A673 (cell line): ENCODE measurements around the gene SRMS. TPM values are rescaled to one million over a fixed set of nuclear protein-coding genes. Genes with fewer than 3 reads are reported as not detected.

Source experiments
- BruUV-seq: library from RNA; stranded (reverse); fragments of 400-500 nt; replicated peaks from 2 replicates; lab custom pipeline; 2021; lab: Mats Ljungman, UMichigan
- CTCF ChIA-PET: fragments of 300-600 bp; sonication (Branson Sonifier 250); formaldehyde crosslinking; loops from one replicate; lab custom pipeline; 2022; ENCODE audit warnings: antibody characterized with exemption; lab: Charles Lee
- POLR2A ChIA-PET: fragments of 300-600 bp; sonication (Branson Sonifier 250); formaldehyde crosslinking; loops from one replicate; lab custom pipeline; 2022; ENCODE audit warnings: antibody characterized with exemption; ENCODE audit not compliant: low non-redundant PET; lab: Charles Lee
- DNase-seq: peaks from one replicate; pipeline ENCODE4 v3.0.0-alpha.2; 2015; ENCODE audit warnings: low spot score
- H3K27ac ChIP-seq: fragments of 200-600 bp; sonication (generic); 2 replicates; pipeline ENCODE4 v1.5.1; 2016; ENCODE audit warnings: mixed run types, low read depth, mild to moderate bottlenecking, mixed read lengths, antibody characterized with exemption, low read length; ENCODE audit not compliant: poor library complexity, severe bottlenecking
- H3K27me3 ChIP-seq: fragments of 200-600 bp; sonication (generic); replicated peaks from 2 replicates; pipeline ENCODE4 v1.6.1; 2017; ENCODE audit warnings: mixed run types, low read depth, mild to moderate bottlenecking, mixed read lengths, antibody characterized with exemption, low read length; ENCODE audit not compliant: insufficient read depth, poor library complexity
- H3K36me3 ChIP-seq: fragments of 200-600 bp; sonication (generic); 2 replicates; pipeline ENCODE4 v1.6.1; 2016; ENCODE audit warnings: mixed run types, mild to moderate bottlenecking, mixed read lengths, antibody characterized with exemption, low read length; ENCODE audit not compliant: insufficient read depth, poor library complexity, severe bottlenecking
- H3K4me1 ChIP-seq: fragments of 200-600 bp; sonication (generic); 2 replicates; pipeline ENCODE4 v1.6.1; 2017; ENCODE audit warnings: mixed run types, mild to moderate bottlenecking, mixed read lengths, antibody characterized with exemption, low read length; ENCODE audit not compliant: insufficient read depth, poor library complexity, severe bottlenecking
- H3K4me3 ChIP-seq: fragments of 200-600 bp; sonication (generic); 2 replicates; pipeline ENCODE4 v1.5.1; 2016; ENCODE audit warnings: low read depth, mixed run types, mild to moderate bottlenecking, mixed read lengths, low read length; ENCODE audit not compliant: poor library complexity, severe bottlenecking
- H3K9me3 ChIP-seq: fragments of 200-600 bp; sonication (generic); 2 replicates; pipeline ENCODE4 v1.6.1; 2016; ENCODE audit warnings: mixed run types, low read depth, mild to moderate bottlenecking, mixed read lengths, antibody characterized with exemption, low read length; ENCODE audit not compliant: poor library complexity, severe bottlenecking
- EZH2 ChIP-seq: fragments of 200-600 bp; sonication (generic); IDR thresholded peaks from 2 replicates; pipeline ENCODE4 v1.6.1; 2017; ENCODE audit warnings: borderline replicate concordance, low read depth, mild to moderate bottlenecking, mixed read lengths, antibody characterized with exemption, low read length; ENCODE audit not compliant: poor library complexity, severe bottlenecking
- intact Hi-C: fragments of 100-400 bp; cut with micrococcal nuclease; formaldehyde crosslinking; loops from one replicate; pipeline ENCODE4 v1.10.0; 2022; ENCODE audit not compliant: unreplicated experiment
- total RNA-seq: library from RNA; stranded (reverse); gene quantifications from 2 replicates; pipeline ENCODE4 v1.2.3, GENCODE V29; 2021
- TF ChIP-seq, protein P1 (sequence below): fragments of 300-800, 200-600 bp; sonication (generic); conservative IDR thresholded peaks from 2 replicates; pipeline ENCODE4 v1.5.1; 2017; ENCODE audit warnings: low read depth, mild to moderate bottlenecking, antibody characterized with exemption, low read length, moderate library complexity, mixed read lengths

SRMS gene
- total RNA-seq, 1 experiment from 2014 or later, result not detected

DNA sequence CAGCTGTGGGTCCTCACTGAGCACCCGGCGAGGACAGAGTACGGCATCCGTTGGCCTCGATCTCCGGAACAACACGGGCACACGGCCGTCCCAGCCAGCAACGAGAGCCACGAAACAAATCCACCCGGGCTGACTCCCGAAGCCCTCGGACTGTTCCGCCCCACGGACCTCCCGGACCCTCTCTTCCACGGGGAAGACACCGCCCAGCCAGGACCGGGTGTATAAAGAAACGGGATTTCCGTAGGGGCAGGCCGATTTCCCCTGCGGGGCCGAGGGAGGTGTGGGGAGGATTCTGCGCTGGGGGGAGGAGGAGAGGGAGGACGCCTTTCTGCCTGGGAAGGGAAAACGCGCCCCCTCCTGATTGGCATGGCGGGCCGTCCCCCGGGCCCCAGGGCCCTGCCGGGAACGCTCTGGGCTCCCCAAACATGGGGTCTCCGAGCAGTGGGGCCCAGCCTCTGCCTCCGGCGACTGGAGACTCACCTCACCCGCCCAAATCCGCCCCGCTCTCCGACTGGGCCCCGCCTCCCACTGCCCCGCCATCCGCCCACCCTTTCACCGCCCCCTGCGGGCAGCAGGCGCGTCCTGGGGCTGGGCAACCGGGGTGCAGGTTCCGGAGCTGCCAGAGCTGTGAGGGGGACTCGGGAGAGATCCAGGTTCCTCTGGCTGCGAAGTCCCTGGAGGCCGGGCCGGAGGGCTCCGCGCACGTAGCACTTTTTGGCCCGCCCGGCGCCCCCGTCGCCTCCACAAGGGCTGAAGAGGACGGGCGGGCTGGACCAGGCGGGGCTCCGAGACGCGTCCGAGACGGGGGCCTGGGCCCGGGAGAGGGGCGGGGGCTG, 27.7 kb downstream of the SRMS start:
- CTCF ChIA-PET, result interaction anchor here (0.6 kb wide), 2 partner anchors 11 to 464 kb away, joined by 4 to 6 read pairs; no protein-coding TSS in a partner anchor
- Histone ChIP-seq H3K27me3 (no peaks in the 10 kb centered on the region), H3K36me3 (peaks cover 23% of the 10 kb centered on the region), H3K4me1 (peaks cover 6% of the 10 kb centered on the region), H3K9me3 (peaks cover 8% of the 10 kb centered on the region), H3K27ac (peak overlapping the region; percentile 77), H3K4me3 (peak overlapping the region; percentile 67)
- TF ChIP-seq, protein P1, sequence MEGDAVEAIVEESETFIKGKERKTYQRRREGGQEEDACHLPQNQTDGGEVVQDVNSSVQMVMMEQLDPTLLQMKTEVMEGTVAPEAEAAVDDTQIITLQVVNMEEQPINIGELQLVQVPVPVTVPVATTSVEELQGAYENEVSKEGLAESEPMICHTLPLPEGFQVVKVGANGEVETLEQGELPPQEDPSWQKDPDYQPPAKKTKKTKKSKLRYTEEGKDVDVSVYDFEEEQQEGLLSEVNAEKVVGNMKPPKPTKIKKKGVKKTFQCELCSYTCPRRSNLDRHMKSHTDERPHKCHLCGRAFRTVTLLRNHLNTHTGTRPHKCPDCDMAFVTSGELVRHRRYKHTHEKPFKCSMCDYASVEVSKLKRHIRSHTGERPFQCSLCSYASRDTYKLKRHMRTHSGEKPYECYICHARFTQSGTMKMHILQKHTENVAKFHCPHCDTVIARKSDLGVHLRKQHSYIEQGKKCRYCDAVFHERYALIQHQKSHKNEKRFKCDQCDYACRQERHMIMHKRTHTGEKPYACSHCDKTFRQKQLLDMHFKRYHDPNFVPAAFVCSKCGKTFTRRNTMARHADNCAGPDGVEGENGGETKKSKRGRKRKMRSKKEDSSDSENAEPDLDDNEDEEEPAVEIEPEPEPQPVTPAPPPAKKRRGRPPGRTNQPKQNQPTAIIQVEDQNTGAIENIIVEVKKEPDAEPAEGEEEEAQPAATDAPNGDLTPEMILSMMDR, result peak; percentile 30; the same call in 1 of the 2 replicates
- no peak for TF ChIP-seq EZH2
- BruUV-seq, result no TSS peak
- DNase-seq, result peak; percentile 68
- POLR2A ChIA-PET, result interaction anchor here (0.6 to 1.0 kb wide), 2 partner anchors 9 to 134 kb away, joined by 4 to 5 read pairs; partner anchors contain the start of gene STMN3
- intact Hi-C loops, result no loop called here

DNA sequence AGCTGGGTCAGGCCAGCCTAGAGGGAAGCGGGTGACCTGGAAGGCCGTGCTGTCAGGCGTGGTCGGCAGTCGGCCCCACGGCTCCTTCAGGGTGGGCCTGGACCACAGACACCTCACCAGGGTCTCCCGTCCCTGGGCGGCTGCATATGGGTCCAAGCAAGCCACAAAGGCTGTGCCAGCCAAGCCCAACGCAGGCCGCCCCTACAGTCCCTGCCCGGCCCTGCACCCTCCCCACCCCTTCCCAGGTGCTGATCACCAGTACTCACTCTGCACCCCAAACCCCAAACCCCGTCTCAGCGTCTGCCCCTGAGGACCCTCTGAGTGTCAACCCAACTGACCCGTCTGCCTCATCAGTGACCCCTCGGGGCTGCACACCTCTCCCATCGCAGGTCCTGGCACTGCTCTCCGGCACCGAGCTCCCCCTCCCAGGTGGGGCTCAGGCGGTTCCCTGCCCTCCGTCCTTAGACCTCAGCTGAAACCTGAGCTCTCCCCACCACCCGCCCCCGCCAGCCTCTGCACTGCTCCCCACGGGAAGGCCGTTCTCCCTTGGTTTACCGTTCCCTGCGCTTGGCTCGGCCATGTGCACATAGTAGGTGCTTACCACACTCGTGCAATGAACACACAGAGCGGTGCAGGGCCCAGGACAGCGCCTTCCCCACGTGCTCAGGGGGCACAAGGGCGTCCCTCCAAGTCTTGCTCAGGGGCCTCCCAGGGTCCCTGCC, 28.4 kb downstream of the SRMS start:
- TF ChIP-seq, protein P1, result no peak
- no peak for TF ChIP-seq EZH2
- H3K9me3 ChIP-seq, result peaks cover 8% of the 10 kb centered on the region
- no peak for DNase-seq
- H3K27ac ChIP-seq, result no peak overlapping the region
- no TSS peak for BruUV-seq
- CTCF ChIA-PET, result no interaction called here
- no peaks in the 10 kb centered on the region for H3K27me3 ChIP-seq
- H3K36me3 ChIP-seq, result peaks cover 23% of the 10 kb centered on the region
- POLR2A ChIA-PET, result no interaction called here
- H3K4me3 ChIP-seq, result peak overlapping the region; percentile 67
- intact Hi-C loops, result no loop called here
- peaks cover 6% of the 10 kb centered on the region for H3K4me1 ChIP-seq

DNA sequence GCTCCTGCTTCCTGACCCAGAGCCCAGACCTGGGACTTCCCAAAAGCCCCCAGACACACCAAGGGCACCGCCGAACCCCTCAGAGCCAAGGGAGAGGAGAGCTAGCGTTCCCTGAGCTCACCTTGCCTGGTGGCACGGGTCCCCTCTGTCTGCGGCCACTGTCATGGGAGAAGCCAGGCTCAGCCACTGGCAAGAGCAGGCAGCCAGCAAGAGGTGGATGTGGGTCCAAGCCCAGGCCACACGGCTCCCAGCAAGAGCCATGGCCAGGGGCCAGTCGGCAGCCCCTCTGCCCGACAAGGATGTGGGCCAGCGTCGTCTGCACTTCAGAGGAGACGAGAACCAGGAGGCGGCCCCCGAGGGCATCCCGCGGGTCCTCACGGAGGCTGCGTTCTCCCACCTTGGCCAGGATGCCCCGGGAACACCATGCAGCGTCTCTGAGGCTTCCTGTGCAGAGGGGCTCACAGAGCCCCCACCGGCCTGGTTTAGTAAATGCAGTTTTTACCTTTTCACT, 29.1 kb downstream of the SRMS start:
- intact Hi-C loops, result no loop called here
- peaks cover 6% of the 10 kb centered on the region for H3K9me3 ChIP-seq
- no peak overlapping the region for H3K4me3 ChIP-seq
- ChIA-PET POLR2A (no interaction called here), CTCF (no interaction called here)
- no peak overlapping the region for H3K27ac ChIP-seq
- H3K36me3 ChIP-seq, result peaks cover 19% of the 10 kb centered on the region
- TF ChIP-seq, protein P1, result no peak
- TF ChIP-seq EZH2, result no peak
- DNase-seq, result no peak
- no TSS peak for BruUV-seq
- peaks cover 1% of the 10 kb centered on the region for H3K27me3 ChIP-seq
- peaks cover 6% of the 10 kb centered on the region for H3K4me1 ChIP-seq
